GM18505 (cell line): ENCODE measurements around the gene TRAIP.
"Not testable (repeated sequence)": the region's sequence is repeated elsewhere in the genome, so short reads cannot be mapped to it uniquely, and the experiment has no call there.

Experiments
- ATAC-seq: cut with Tn5 transposase; IDR thresholded peaks from one replicate; pipeline ENCODE4 v1.9.1; 2021; ENCODE audit not compliant: unreplicated experiment
- POLR2A ChIP-seq: IDR thresholded peaks from 4 replicates; pipeline ENCODE4 v1.6.1; 2011; ENCODE audit warnings: borderline replicate concordance; ENCODE audit not compliant: insufficient read depth, insufficient read length; ENCODE audit errors: extremely low read depth

Gene TRAIP

GRCh38 chr3:49788056-49788455 is 68.3 kb downstream of the TRAIP start:
- no peak for ATAC-seq
- no peak for TF ChIP-seq POLR2A

GRCh38 chr3:49787536-49787935 is 68.8 kb downstream of the TRAIP start:
- no peak for ATAC-seq
- no peak for TF ChIP-seq POLR2A

DNA sequence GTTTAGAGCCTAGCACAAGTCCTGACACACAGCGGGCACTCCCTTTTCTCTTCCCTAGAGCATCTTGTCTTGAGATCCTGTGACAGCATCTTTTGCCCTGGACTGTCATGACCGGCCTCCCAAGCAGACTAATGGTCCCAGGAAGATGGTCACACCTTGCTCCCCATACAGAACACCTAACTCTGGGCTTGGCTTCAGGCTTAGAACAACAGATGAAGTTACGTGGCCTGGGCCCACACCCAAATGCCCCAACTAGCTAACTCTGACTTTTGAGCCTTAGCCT is 69.2 kb downstream of the TRAIP start:
- ATAC-seq = no peak
- TF ChIP-seq POLR2A = no peak

GRCh38 chr3:49786357-49787181 is 69.8 kb downstream of the TRAIP start, which contains the start of gene IP6K1:
IP6K1 (minus strand) TSS chr3:49786542; CDS start chr3:49748040, 38,502 bp downstream.
- peak; percentile 95 for TF ChIP-seq POLR2A
- peak; percentile 93 for ATAC-seq

DNA sequence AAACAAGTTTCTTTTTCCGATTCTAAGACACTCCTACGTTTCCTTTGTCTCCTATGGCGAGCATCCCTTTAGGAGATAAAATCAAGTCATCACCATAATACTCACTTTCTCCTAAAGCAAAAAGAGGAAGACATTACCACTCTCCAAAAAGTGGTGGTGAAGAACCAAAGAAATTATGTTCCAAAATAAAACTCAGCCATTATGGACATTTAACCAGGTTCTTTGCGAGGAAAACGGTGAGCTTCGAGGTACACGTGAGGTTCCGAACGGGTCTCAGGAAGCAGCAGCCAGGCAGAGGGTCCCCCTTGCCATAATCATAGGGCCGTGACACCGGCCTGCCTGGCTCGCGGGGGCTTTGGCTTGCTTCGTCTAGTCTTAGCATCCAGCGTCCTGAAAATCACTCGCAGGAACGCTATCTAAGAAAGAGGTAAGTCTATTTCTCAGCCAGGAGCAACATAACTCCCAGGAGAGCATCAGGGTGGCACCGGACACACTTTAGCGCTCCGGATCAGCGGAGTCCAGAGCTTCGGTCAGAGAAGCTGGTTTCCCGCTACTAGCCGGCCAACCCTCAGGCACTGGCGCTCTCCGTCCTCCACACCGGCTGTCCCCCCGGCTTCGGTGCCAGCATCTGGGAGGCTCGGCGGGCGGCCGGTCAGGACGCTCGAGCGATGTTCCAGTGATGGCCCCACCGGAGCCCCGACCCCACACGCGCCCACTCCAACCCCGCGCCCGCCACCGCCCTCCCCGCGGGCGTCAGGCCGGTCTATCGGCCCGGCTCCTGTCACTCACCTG is 70.6 kb downstream of the TRAIP start:
- ATAC-seq = peak; percentile 50
- no peak for TF ChIP-seq POLR2A

- ATAC-seq = not testable (repeated sequence)
Observed at GRCh38 chr3:49782277-49782676, 74.1 kb downstream of the TRAIP start.

DNA sequence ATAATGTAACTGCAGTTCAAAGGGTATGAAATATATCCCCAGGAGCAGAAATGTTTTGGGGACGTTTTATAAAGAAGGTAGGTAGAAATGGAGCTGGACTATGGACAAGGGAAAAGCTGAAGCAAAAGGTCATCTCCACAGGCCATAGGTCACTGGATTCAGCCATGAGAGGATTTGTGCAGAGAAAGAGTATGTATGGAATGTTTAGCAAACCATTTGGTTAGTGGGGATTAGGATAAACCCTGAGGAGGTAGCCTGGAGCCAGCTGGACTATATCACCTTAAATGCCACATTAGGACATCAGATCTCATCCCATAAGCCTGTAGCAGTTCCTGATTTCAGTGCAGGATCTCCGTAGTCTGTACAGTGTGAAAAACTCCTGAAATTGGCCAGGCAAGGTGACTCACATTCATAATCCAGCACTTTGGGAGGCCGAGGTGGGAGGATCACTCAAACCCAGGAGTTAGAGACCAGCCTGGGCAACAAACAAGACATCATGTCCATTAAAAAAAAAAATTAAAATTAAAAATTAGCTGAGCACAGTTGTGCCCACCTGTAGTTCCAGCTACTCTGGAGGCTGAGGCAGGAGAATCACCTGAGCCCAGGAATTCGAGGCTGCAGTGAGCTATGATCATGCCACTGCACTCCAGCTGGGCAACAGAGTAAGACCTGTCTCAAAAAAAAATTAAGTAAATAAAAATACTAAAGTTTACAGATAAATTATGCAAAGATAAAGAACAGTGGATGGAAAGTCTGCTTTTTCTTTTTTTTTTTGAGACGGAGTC is 74.8 kb downstream of the TRAIP start:
- no peak for ATAC-seq

GRCh38 chr3:49780975-49781365 is 75.4 kb downstream of the TRAIP start:
- not testable (repeated sequence) for ATAC-seq

More for the DNA sequence above, 74.8 kb downstream of the TRAIP start:
- no peak for TF ChIP-seq POLR2A

DNA sequence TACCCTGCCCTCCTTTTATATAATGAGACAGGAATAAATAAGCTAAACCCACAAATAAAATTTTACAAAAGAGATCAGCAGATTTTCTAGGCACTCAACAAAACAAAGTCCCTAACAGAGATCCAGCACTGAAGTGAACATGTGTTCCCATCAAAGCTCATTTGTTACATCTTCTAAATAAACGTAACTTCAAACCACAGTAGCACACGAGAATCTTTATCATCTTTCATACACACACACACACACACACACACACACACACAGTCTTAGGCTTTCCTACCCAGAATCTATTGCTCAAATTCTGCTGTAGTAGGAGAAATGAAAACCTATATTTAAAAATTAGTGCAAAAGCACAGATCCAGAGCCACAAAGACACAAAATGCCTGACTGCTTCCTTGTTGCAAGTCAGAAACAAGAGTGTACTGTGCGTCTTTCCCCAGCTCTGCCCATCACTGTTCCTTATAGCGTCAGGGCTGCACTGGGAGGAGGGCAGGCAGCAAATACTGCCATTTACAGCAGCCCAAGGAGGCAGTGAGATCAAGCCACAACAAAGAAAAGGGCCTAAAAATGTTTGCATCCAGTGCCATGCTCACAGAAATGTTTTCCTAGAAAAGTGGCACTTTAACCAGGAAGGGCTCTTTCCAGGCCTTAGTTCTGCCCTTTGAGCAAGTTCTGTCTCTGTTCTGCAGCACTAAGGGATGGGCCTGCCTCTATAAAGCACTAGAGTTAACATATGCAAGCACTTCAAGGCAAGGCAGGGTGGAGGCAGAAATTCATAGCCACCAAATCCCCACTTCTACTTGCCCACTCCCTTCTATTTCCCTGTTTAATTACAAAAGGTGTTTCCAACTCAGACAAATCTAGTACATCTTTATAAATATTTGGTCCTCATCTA is 76.0 kb downstream of the TRAIP start:
- ATAC-seq = no peak
- TF ChIP-seq POLR2A = no peak

GRCh38 chr3:49779358-49780079 is 76.8 kb downstream of the TRAIP start:
- no peak for ATAC-seq
- TF ChIP-seq POLR2A = no peak
